CD4-positive, alpha-beta memory T cell (primary cell): Measurements from ENCODE around the gene AP1AR. TPM values are rescaled to one million over a fixed set of nuclear protein-coding genes. Genes with fewer than 3 reads are reported as not detected.

Source experiments
- CTCF ChIA-PET: fragments of 350-600 bp; sonication (Branson Sonifier 250); formaldehyde crosslinking; loops from one replicate; lab custom pipeline; 2021; ENCODE audit warnings: inconsistent platforms; ENCODE audit not compliant: partially characterized antibody; lab: Charles Lee
- POLR2A ChIA-PET: fragments of 350-600 bp; sonication (Branson Sonifier 250); formaldehyde crosslinking; loops from one replicate; lab custom pipeline; 2021; ENCODE audit not compliant: partially characterized antibody; lab: Charles Lee
- DNase-seq, 5 donors: peaks; one replicate each; pipeline versions ENCODE4 v3.0.0 to v3.0.0-alpha.2; 2020 to 2022; ENCODE audit warnings: mixed read lengths in 1 of 5
- H3K27ac ChIP-seq: one replicate; pipeline ENCODE4 v1.7.0; 2013; ENCODE audit warnings: low read depth, low read length
- H3K27me3 ChIP-seq: 2 replicates; pipeline ENCODE4 v1.7.0; 2013; ENCODE audit warnings: mild to moderate bottlenecking, low read length, moderate library complexity; ENCODE audit not compliant: insufficient read depth
- H3K36me3 ChIP-seq: 2 replicates; pipeline ENCODE4 v1.7.0; 2013; ENCODE audit warnings: mild to moderate bottlenecking, low read length, moderate library complexity; ENCODE audit not compliant: insufficient read depth
- H3K4me1 ChIP-seq: 2 replicates; pipeline ENCODE4 v1.7.0; 2013; ENCODE audit warnings: mild to moderate bottlenecking, low read length, moderate library complexity; ENCODE audit not compliant: insufficient read depth
- H3K4me3 ChIP-seq, 2 donors: one replicate each; pipeline ENCODE4 v1.7.0; 2013; ENCODE audit warnings: low read length in 2 of 2, mild to moderate bottlenecking in 1 of 2
- H3K9me3 ChIP-seq, 2 donors: one replicate each; pipeline ENCODE4 v1.7.0; 2013; ENCODE audit warnings: low read length in 2 of 2, control low read depth in 1 of 2; ENCODE audit not compliant: control insufficient read depth in 1 of 2
- H3K27ac Mint-ChIP-seq, 7 donors: one replicate each; pipeline ENCODE4 v1.8.0; 2020 to 2021; ENCODE audit warnings: mixed read lengths in 7 of 7, mild to moderate bottlenecking in 6 of 7, inconsistent platforms in 3 of 7, moderate library complexity in 3 of 7
- H3K27me3 Mint-ChIP-seq, 2 donors: one replicate each; pipeline ENCODE4 v1.8.0; 2020 to 2021; ENCODE audit warnings: mixed read lengths in 2 of 2
- H3K36me3 Mint-ChIP-seq, 2 donors: one replicate each; pipeline ENCODE4 v1.8.0; 2020 to 2021; ENCODE audit warnings: mixed read lengths in 2 of 2, inconsistent platforms in 1 of 2, mild to moderate bottlenecking in 1 of 2
- H3K4me1 Mint-ChIP-seq, 4 donors: one replicate each; pipeline ENCODE4 v1.8.0; 2020 to 2021; ENCODE audit warnings: mixed read lengths in 4 of 4, mild to moderate bottlenecking in 1 of 4
- H3K4me3 Mint-ChIP-seq, 8 donors: one replicate each; pipeline ENCODE4 v1.8.0; 2020 to 2021; ENCODE audit warnings: mixed read lengths in 8 of 8, mild to moderate bottlenecking in 7 of 8, moderate library complexity in 6 of 8, inconsistent platforms in 3 of 8
- H3K9me3 Mint-ChIP-seq, 8 donors: one replicate each; pipeline ENCODE4 v1.8.0; 2020 to 2021; ENCODE audit warnings: mixed read lengths in 8 of 8, mild to moderate bottlenecking in 5 of 8, inconsistent platforms in 3 of 8, moderate library complexity in 1 of 8
- intact Hi-C: fragments of 100-400 bp; cut with micrococcal nuclease; formaldehyde crosslinking; loops from one replicate; pipeline ENCODE4 v1.15.1; 2023
- polyA plus RNA-seq, 2 donors: library from polyadenylated mRNA; unstranded; fragments of 300-500 nt; fragmentation: Illumina TruSeq; gene quantifications; one replicate each; pipeline ENCODE4 v1.2.3, GENCODE V29; 2021
- total RNA-seq, 2 experiments: library from RNA; stranded (reverse); gene quantifications; one replicate each; pipeline ENCODE4 v1.2.3, GENCODE V29; 2021

AP1AR gene
- total and polyA plus RNA-seq, 4 experiments from 2014 or later = 20.3 to 25.3 (median 22.8) TPM

- CTCF ChIA-PET = interaction anchor here (0.7 kb wide), 1 partner anchor 1422 kb away, joined by 3 read pairs; no protein-coding TSS in a partner anchor
- H3K4me1 ChIP-seq = peaks cover 47% of the 10 kb centered on the region
- no peaks in the 10 kb centered on the region for H3K9me3 ChIP-seq
- Mint-ChIP-seq H3K4me3 (peak overlapping the region in 7 of 8 donors; percentile 3 to 74 (median 21)), H3K9me3 (peaks cover 0 to 3% (median 0%) of the 10 kb centered on the region in 8 donors), H3K4me1 (peaks cover 33 to 53% (median 40%) of the 10 kb centered on the region in 4 donors), H3K36me3 (peaks cover 0 to 6% of the 10 kb centered on the region in 2 donors), H3K27ac (peak overlapping the region; percentile 19 to 97 (median 92)), H3K27me3 (no peaks in the 10 kb centered on the region)
- peak overlapping the region; percentile 79 for H3K27ac ChIP-seq
- DNase-seq = no peak
- H3K36me3 ChIP-seq = no peaks in the 10 kb centered on the region
- intact Hi-C loops = no loop called here
- POLR2A ChIA-PET = interaction anchor here (5.8 to 6.1 kb wide), 2 partner anchors 10 to 57 kb away, joined by 48 to 125 read pairs; partner anchors contain the start of genes ALPK1 and AP1AR
- no peaks in the 10 kb centered on the region for H3K27me3 ChIP-seq
- H3K4me3 ChIP-seq = no peak overlapping the region
Measured at GRCh38 chr4:112289407-112290253, 58.0 kb downstream of the AP1AR start.

DNA sequence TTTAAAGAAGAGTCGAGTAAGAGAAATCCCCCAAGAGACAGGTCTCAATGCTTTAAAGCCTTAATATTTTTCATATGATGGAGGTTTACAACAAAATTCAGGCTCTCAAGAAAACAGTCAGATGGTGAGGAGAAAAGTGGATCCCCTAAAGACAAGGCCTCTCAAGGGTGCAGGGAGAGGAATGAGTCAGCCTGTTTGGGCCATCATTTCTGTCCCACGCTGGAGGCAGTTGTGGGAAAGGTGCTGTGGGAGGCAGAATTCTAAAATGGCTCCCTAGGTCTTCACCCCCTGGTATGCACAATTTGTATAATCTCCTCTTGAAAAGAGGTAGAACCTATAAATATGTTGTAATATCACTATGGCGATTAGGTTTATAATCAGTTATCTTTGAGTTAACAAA, 58.8 kb downstream of the AP1AR start:
- peaks cover 33 to 47% (median 40%) of the 10 kb centered on the region in 4 donors for H3K4me1 Mint-ChIP-seq
- Histone ChIP-seq H3K27ac (peak overlapping the region; percentile 25), H3K9me3 (no peaks in the 10 kb centered on the region), H3K4me1 (peaks cover 47% of the 10 kb centered on the region), H3K27me3 (no peaks in the 10 kb centered on the region), H3K4me3 (no peak overlapping the region), H3K36me3 (no peaks in the 10 kb centered on the region)
- no peak for DNase-seq
- H3K4me3 Mint-ChIP-seq = no peak overlapping the region
- H3K27ac Mint-ChIP-seq = peak overlapping the region in 5 of 7 donors; percentile 75 to 94 (median 92)
- POLR2A ChIA-PET = interaction anchor here (1.2 kb wide), 1 partner anchor 9 kb away, joined by 5 read pairs; no protein-coding TSS in a partner anchor
- CTCF ChIA-PET = no interaction called here
- H3K9me3 Mint-ChIP-seq = peaks cover 0 to 3% (median 0%) of the 10 kb centered on the region in 8 donors
- intact Hi-C loops = no loop called here
- H3K36me3 Mint-ChIP-seq = peaks cover 0 to 4% of the 10 kb centered on the region in 2 donors
- no peaks in the 10 kb centered on the region for H3K27me3 Mint-ChIP-seq

- peak within 1 kb of the TSS; percentile 13 to 30 for H3K4me3 ChIP-seq
- Mint-ChIP-seq H3K9me3 (no peaks in the 10 kb centered on the region), H3K4me1 (peaks cover 16 to 29% (median 22%) of the 10 kb centered on the region in 4 donors), H3K36me3 (no peaks in the 10 kb centered on the region), H3K4me3 (peak within 1 kb of the TSS; percentile 79 to 90 (median 84)), H3K27ac (peak within 1 kb of the TSS; percentile 80 to 94 (median 90)), H3K27me3 (no peaks in the 10 kb centered on the region)
- no peaks in the 10 kb centered on the region for H3K9me3 ChIP-seq
- CTCF ChIA-PET = interaction anchor here (1.2 kb wide), 2 partner anchors 10 to 22 kb away, joined by 4 to 7 read pairs; no protein-coding TSS in a partner anchor
- no peaks in the 10 kb centered on the region for H3K36me3 ChIP-seq
- H3K27me3 ChIP-seq = no peaks in the 10 kb centered on the region
- peaks cover 45% of the 10 kb centered on the region for H3K4me1 ChIP-seq
- POLR2A ChIA-PET = interaction anchor here (7.5 kb wide), 1 partner anchor 11 kb away, joined by 125 read pairs; the partner anchor contains the start of gene TIFA
- peak within 1 kb of the TSS; percentile 36 for H3K27ac ChIP-seq
- peak in 3 of 5 donors; percentile 12 to 48 (median 33) for DNase-seq
- intact Hi-C loops = no loop called here
Measured at GRCh38 chr4:112296949-112297880, 65.6 kb downstream of the AP1AR start, which contains the start of gene ALPK1. ALPK1 (plus strand) TSS chr4:112297369.

GRCh38 chr4:112299721-112300120, 68.1 kb downstream of the AP1AR start:
- H3K4me3 ChIP-seq = no peak overlapping the region
- H3K9me3 Mint-ChIP-seq = no peaks in the 10 kb centered on the region
- POLR2A ChIA-PET = interaction anchor here (0.7 to 7.5 kb wide), 3 partner anchors 9 to 26 kb away, joined by 3 to 125 read pairs (median 5); partner anchors contain the start of gene TIFA
- H3K4me3 Mint-ChIP-seq = peak overlapping the region in 1 of 8 donors; percentile 18
- intact Hi-C loops = loop anchor here (5.0 kb wide), 1 partner anchor 152 kb away; the partner anchor contains the start of gene FAM241A
- no peak overlapping the region for H3K27ac ChIP-seq
- H3K27me3 ChIP-seq = no peaks in the 10 kb centered on the region
- no peaks in the 10 kb centered on the region for H3K36me3 Mint-ChIP-seq
- H3K4me1 ChIP-seq = peaks cover 58% of the 10 kb centered on the region
- H3K36me3 ChIP-seq = no peaks in the 10 kb centered on the region
- CTCF ChIA-PET = interaction anchor here (0.6 to 4.6 kb wide), 4 partner anchors 13 to 232 kb away, joined by 3 to 42 read pairs (median 3); partner anchors contain the start of gene TIFA
- no peaks in the 10 kb centered on the region for H3K9me3 ChIP-seq
- H3K27ac Mint-ChIP-seq = peak overlapping the region in 2 of 7 donors; percentile 2
- H3K27me3 Mint-ChIP-seq = no peaks in the 10 kb centered on the region
- H3K4me1 Mint-ChIP-seq = peaks cover 16 to 29% (median 22%) of the 10 kb centered on the region in 4 donors
- DNase-seq = no peak

- Histone ChIP-seq H3K27me3 (no peaks in the 10 kb centered on the region), H3K27ac (peak overlapping the region; percentile 45)
Measured at GRCh38 chr4:112302320-112303274, 71.0 kb downstream of the AP1AR start.

More at GRCh38 chr4:112302320-112303274, 71.0 kb downstream of the AP1AR start:
- peaks cover 46% of the 10 kb centered on the region for H3K4me1 ChIP-seq
- peaks cover 0 to 2% (median 0%) of the 10 kb centered on the region in 8 donors for H3K9me3 Mint-ChIP-seq
- H3K27ac Mint-ChIP-seq = no peak overlapping the region
- no peak overlapping the region for H3K4me3 Mint-ChIP-seq
- ChIA-PET CTCF (interaction anchor here (1.1 to 4.6 kb wide), 5 partner anchors 16 to 86 kb away, joined by 3 to 42 read pairs (median 5); partner anchors contain the start of gene TIFA), POLR2A (interaction anchor here (0.9 to 7.5 kb wide), 5 partner anchors 16 to 218 kb away, joined by 3 to 125 read pairs (median 3); partner anchors contain the start of genes AP1AR and TIFA)
- peak in 3 of 5 donors; percentile 30 to 40 (median 33) for DNase-seq
- intact Hi-C loops = loop anchor here (1.0 to 5.0 kb wide), 2 partner anchors 16 to 155 kb away; partner anchors contain the start of gene FAM241A
- H3K4me1 Mint-ChIP-seq = peaks cover 14 to 27% (median 18%) of the 10 kb centered on the region in 4 donors
- peak overlapping the region in 1 of 2 donors; percentile 6 for H3K4me3 ChIP-seq
- no peaks in the 10 kb centered on the region for H3K36me3 Mint-ChIP-seq
- no peaks in the 10 kb centered on the region for H3K9me3 ChIP-seq
- no peaks in the 10 kb centered on the region for H3K27me3 Mint-ChIP-seq
- no peaks in the 10 kb centered on the region for H3K36me3 ChIP-seq
